Measurements from ENCODE around the gene MORC4.

Gene MORC4

GRCh38 chrX:106906361-106906760, 93.7 kb downstream of the MORC4 start:
- no peak for DNase-seq (ENCODE audit: low spot score)
- in situ Hi-C loops (cut with MboI; ENCODE audit: low sequenced_read_pairs, unreplicated experiment) = no loop called here
- no peak for TF ChIP-seq CTCF (IDR thresholded peaks at IDR 0.05; ENCODE audit: borderline replicate concordance, control extremely low read depth, extremely low read depth, insufficient read depth, missing control alignments)

- no peak for DNase-seq (ENCODE audit: low spot score)
- in situ Hi-C loops (cut with MboI; ENCODE audit: low sequenced_read_pairs, unreplicated experiment) = no loop called here
Measured at GRCh38 chrX:106905064-106905708, 94.8 kb downstream of the MORC4 start.

GRCh38 chrX:106903856-106904528, 96.0 kb downstream of the MORC4 start:
- no peak for TF ChIP-seq CTCF (IDR thresholded peaks at IDR 0.05; ENCODE audit: borderline replicate concordance, control extremely low read depth, extremely low read depth, insufficient read depth, missing control alignments)
- no peak for DNase-seq (ENCODE audit: low spot score)
- in situ Hi-C loops (cut with MboI; ENCODE audit: low sequenced_read_pairs, unreplicated experiment) = no loop called here

More at GRCh38 chrX:106905064-106905708, 94.8 kb downstream of the MORC4 start:
- TF ChIP-seq CTCF (IDR thresholded peaks at IDR 0.05; ENCODE audit: borderline replicate concordance, control extremely low read depth, extremely low read depth, insufficient read depth, missing control alignments) = no peak

GRCh38 chrX:106903291-106903824, 96.7 kb downstream of the MORC4 start, which contains the start of gene RIPPLY1:
Gene RIPPLY1 (minus strand): TSS chrX:106903341. CDS start chrX:106903287, 54 bp downstream.
- no peak for TF ChIP-seq CTCF (IDR thresholded peaks at IDR 0.05; ENCODE audit: borderline replicate concordance, control extremely low read depth, extremely low read depth, insufficient read depth, missing control alignments)
- DNase-seq (ENCODE audit: low spot score) = no peak
- in situ Hi-C loops (cut with MboI; ENCODE audit: low sequenced_read_pairs, unreplicated experiment) = no loop called here

GRCh38 chrX:106902684-106903083, 97.3 kb downstream of the MORC4 start:
- in situ Hi-C loops (cut with MboI; ENCODE audit: low sequenced_read_pairs, unreplicated experiment) = no loop called here
- no peak for DNase-seq (ENCODE audit: low spot score)
- no peak for TF ChIP-seq CTCF (IDR thresholded peaks at IDR 0.05; ENCODE audit: borderline replicate concordance, control extremely low read depth, extremely low read depth, insufficient read depth, missing control alignments)

GRCh38 chrX:106901781-106902219, 98.2 kb downstream of the MORC4 start:
- TF ChIP-seq CTCF (IDR thresholded peaks at IDR 0.05; ENCODE audit: borderline replicate concordance, control extremely low read depth, extremely low read depth, insufficient read depth, missing control alignments) = no peak
- in situ Hi-C loops (cut with MboI; ENCODE audit: low sequenced_read_pairs, unreplicated experiment) = no loop called here
- no peak for DNase-seq (ENCODE audit: low spot score)

All from GM13976 (cell line).